PC-3 (cell line): ENCODE data around the gene SDC1. TPM values are rescaled to one million over a fixed set of nuclear protein-coding genes. Genes with fewer than 3 reads are reported as not detected.
"Not testable (repeated sequence)": the region's sequence is repeated elsewhere in the genome, so short reads cannot be mapped to it uniquely, and the experiment has no call there.

Experiments used
- ATAC-seq: fragments of 200-7000 bp; cut with Tn5 transposase; 2 replicates; pipeline ENCODE4 v1.9.1; 2020; ENCODE audit warnings: mild to moderate bottlenecking, moderate library complexity
- Bru-seq: library from RNA; stranded (reverse); fragments of 400-500 nt; gene quantifications from one replicate; lab custom pipeline; 2021; lab: Mats Ljungman, UMichigan
- BruChase-seq, 2 experiments: library from RNA; stranded (reverse); fragments of 400-500 nt; gene quantifications; one replicate each; lab custom pipeline; 2021; lab: Mats Ljungman, UMichigan
- BruUV-seq: library from RNA; stranded (reverse); fragments of 400-500 nt; replicated peaks from 2 replicates; lab custom pipeline; 2021; lab: Mats Ljungman, UMichigan
- CTCF ChIA-PET: fragments of 300-600 bp; sonication (Branson Sonifier 250); formaldehyde crosslinking; loops from one replicate; lab custom pipeline; 2022; ENCODE audit warnings: antibody characterized with exemption; lab: Charles Lee
- POLR2A ChIA-PET: fragments of 300-600 bp; sonication (Branson Sonifier 250); formaldehyde crosslinking; loops from one replicate; lab custom pipeline; 2022; ENCODE audit warnings: antibody characterized with exemption; ENCODE audit not compliant: unreplicated experiment; lab: Charles Lee
- DNase-seq: peaks from one replicate; pipeline ENCODE4 v3.0.0-alpha.2; 2015
- H2AFZ ChIP-seq: fragments of 300-600 bp; sonication (generic); 2 replicates; pipeline ENCODE4 v1.6.0; 2016; ENCODE audit warnings: antibody characterized with exemption, low read length
- H3F3A ChIP-seq: fragments of 300-600 bp; sonication (generic); one replicate; pipeline ENCODE4 v1.6.0; 2017; ENCODE audit warnings: antibody characterized with exemption, low read length, control low read depth, mild to moderate bottlenecking; ENCODE audit not compliant: unreplicated experiment
- H3K27ac ChIP-seq: fragments of 300-600 bp; sonication (generic); 2 replicates; pipeline ENCODE4 v1.5.1; 2016; ENCODE audit warnings: mild to moderate bottlenecking, low read length
- H3K27me3 ChIP-seq: fragments of 300-600 bp; sonication (generic); 2 replicates; pipeline ENCODE4 v1.6.1; 2016; ENCODE audit warnings: low read length, mixed read lengths
- H3K36me3 ChIP-seq: fragments of 300-600 bp; sonication (generic); 2 replicates; pipeline ENCODE4 v1.6.1; 2016; ENCODE audit warnings: low read depth, mixed run types, low read length, mixed read lengths
- H3K4me1 ChIP-seq: fragments of 300-600 bp; sonication (generic); 2 replicates; pipeline ENCODE4 v1.5.1; 2016; ENCODE audit warnings: low read length; ENCODE audit not compliant: insufficient read depth
- H3K4me2 ChIP-seq: fragments of 300-600 bp; sonication (generic); 2 replicates; pipeline ENCODE4 v1.6.0; 2016; ENCODE audit warnings: low read length
- H3K4me3 ChIP-seq: fragments of 300-600 bp; sonication (generic); 2 replicates; pipeline ENCODE4 v1.5.1; 2016; ENCODE audit warnings: mild to moderate bottlenecking, low read length, mixed read lengths
- H3K79me2 ChIP-seq: fragments of 300-600 bp; sonication (generic); 2 replicates; pipeline ENCODE4 v1.6.1; 2017; ENCODE audit warnings: low read length, mixed read lengths
- H3K9ac ChIP-seq: fragments of 300-600 bp; sonication (generic); 2 replicates; pipeline ENCODE4 v1.6.0; 2016; ENCODE audit warnings: mild to moderate bottlenecking, low read length
- H3K9me2 ChIP-seq: fragments of 300-600 bp; sonication (generic); replicated peaks from 2 replicates; pipeline ENCODE4 v1.6.1; 2016; ENCODE audit warnings: mixed run types, low read length, mixed read lengths
- H3K9me3 ChIP-seq: fragments of 300-600 bp; sonication (generic); 2 replicates; pipeline ENCODE4 v1.6.1; 2016; ENCODE audit warnings: low read length, mixed read lengths
- H4K20me1 ChIP-seq: fragments of 300-600 bp; sonication (generic); 2 replicates; pipeline ENCODE4 v1.6.1; 2016; ENCODE audit warnings: low read length, mixed read lengths
- EZH2 ChIP-seq: fragments of 300-600 bp; sonication (generic); IDR thresholded peaks from one replicate; pipeline ENCODE4 v1.6.1; 2017; ENCODE audit warnings: antibody characterized with exemption, mild to moderate bottlenecking, low read length; ENCODE audit not compliant: unreplicated experiment
- EZH2phosphoT487 ChIP-seq: fragments of 300-600 bp; sonication (generic); IDR thresholded peaks from 2 replicates; pipeline ENCODE4 v1.6.1; 2018; ENCODE audit warnings: mild to moderate bottlenecking, antibody characterized with exemption, low read length, borderline replicate concordance
- intact Hi-C: fragments of 100-400 bp; cut with micrococcal nuclease; formaldehyde crosslinking; loops from 2 replicates; pipeline ENCODE4 v1.9.0; 2023
- long read RNA-seq: library from polyadenylated mRNA; unstranded; transcript quantifications from one replicate; pipeline ENCODE4 v2.0.0, GENCODE V29; 2021; ENCODE audit not compliant: unreplicated experiment
- total RNA-seq: library from RNA; depleted of rRNA; stranded (reverse); fragments of >200 nt; gene quantifications from 2 replicates; pipeline ENCODE4 v1.2.3, GENCODE V29; 2014; rRNA removed
- TF ChIP-seq, protein P1 (sequence below): fragments of 300-600 bp; sonication (generic); conservative IDR thresholded peaks from 2 replicates; pipeline ENCODE4 v1.5.1; 2017; ENCODE audit warnings: antibody characterized with exemption, low read depth, mild to moderate bottlenecking, low read length

SDC1 gene, protein sequence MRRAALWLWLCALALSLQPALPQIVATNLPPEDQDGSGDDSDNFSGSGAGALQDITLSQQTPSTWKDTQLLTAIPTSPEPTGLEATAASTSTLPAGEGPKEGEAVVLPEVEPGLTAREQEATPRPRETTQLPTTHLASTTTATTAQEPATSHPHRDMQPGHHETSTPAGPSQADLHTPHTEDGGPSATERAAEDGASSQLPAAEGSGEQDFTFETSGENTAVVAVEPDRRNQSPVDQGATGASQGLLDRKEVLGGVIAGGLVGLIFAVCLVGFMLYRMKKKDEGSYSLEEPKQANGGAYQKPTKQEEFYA
- total RNA-seq (358 and 362 TPM in 2 replicates), Bru-seq, nascent RNA (percentile 98 among the genes with signal in this experiment), BruChase-seq, experiment 1, labeled RNA remaining after a 6-hour chase (percentile 98 among the genes with signal in this experiment), BruChase-seq, experiment 2, labeled RNA remaining after a 2-hour chase (percentile 97 among the genes with signal in this experiment)
- long read RNA-seq, transcript SDC1-201 (5 exons, 3,147 nt) = major isoform, 822 of 1,719 reads
- long read RNA-seq, transcript SDC1-202 (6 exons, 3,291 nt) = minor isoform, 33 of 1,719 reads
- long read RNA-seq, partial matches to known transcripts = 358 of 1,719 reads
- long read RNA-seq, other reads (novel, unspliced or antisense) = 506 of 1,719 reads

GRCh38 chr2:20224716-20225293 is at the start of gene SDC1:
TSS of gene SDC1 (minus strand) at chr2:20225130. CDS start at chr2:20224867, 263 bp downstream.
- H3K9me2 ChIP-seq = no peaks in the 10 kb centered on the region
- H3K27ac ChIP-seq = peak within 1 kb of the TSS; percentile 73
- intact Hi-C loops = loop anchor here (1.0 to 2.0 kb wide), 3 partner anchors 42 to 118 kb away; no protein-coding TSS in a partner anchor
- peak within 1 kb of the TSS; percentile 67 for H2AFZ ChIP-seq
- peak within 1 kb of the TSS; percentile 87 for H3K4me2 ChIP-seq
- no peaks in the 10 kb centered on the region for H3K27me3 ChIP-seq
- peak within 1 kb of the TSS; percentile 89 for H3K9ac ChIP-seq
- no peaks in the 10 kb centered on the region for H3K9me3 ChIP-seq
- peaks cover 32% of the 10 kb centered on the region for H4K20me1 ChIP-seq
- DNase-seq (peak; percentile 67), ATAC-seq (peak; percentile 57)
- peaks cover 51% of the 10 kb centered on the region for H3K79me2 ChIP-seq
- ChIA-PET CTCF (interaction anchor here (0.5 to 2.4 kb wide), 10 partner anchors 11 to 461 kb away, joined by 3 to 14 read pairs (median 6); no protein-coding TSS in a partner anchor), POLR2A (interaction anchor here (0.5 to 1.0 kb wide), 6 partner anchors 11 to 439 kb away, joined by 3 to 10 read pairs (median 5); no protein-coding TSS in a partner anchor)
- TF ChIP-seq EZH2phosphoT487 (no peak), EZH2 (no peak)
- TF ChIP-seq, protein P1, sequence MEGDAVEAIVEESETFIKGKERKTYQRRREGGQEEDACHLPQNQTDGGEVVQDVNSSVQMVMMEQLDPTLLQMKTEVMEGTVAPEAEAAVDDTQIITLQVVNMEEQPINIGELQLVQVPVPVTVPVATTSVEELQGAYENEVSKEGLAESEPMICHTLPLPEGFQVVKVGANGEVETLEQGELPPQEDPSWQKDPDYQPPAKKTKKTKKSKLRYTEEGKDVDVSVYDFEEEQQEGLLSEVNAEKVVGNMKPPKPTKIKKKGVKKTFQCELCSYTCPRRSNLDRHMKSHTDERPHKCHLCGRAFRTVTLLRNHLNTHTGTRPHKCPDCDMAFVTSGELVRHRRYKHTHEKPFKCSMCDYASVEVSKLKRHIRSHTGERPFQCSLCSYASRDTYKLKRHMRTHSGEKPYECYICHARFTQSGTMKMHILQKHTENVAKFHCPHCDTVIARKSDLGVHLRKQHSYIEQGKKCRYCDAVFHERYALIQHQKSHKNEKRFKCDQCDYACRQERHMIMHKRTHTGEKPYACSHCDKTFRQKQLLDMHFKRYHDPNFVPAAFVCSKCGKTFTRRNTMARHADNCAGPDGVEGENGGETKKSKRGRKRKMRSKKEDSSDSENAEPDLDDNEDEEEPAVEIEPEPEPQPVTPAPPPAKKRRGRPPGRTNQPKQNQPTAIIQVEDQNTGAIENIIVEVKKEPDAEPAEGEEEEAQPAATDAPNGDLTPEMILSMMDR = no peak
- BruUV-seq = no TSS peak
- peaks cover 16% of the 10 kb centered on the region for H3K36me3 ChIP-seq
- no peaks in the 10 kb centered on the region for H3F3A ChIP-seq
- peak within 1 kb of the TSS; percentile 78 for H3K4me3 ChIP-seq
- peaks cover 36% of the 10 kb centered on the region for H3K4me1 ChIP-seq

- Histone ChIP-seq H3K79me2 (no peaks in the 10 kb centered on the region), H3K9ac (no peak overlapping the region), H3K9me2 (no peaks in the 10 kb centered on the region), H3K9me3 (no peaks in the 10 kb centered on the region), H3K27ac (no peak overlapping the region), H3K36me3 (peaks cover 20% of the 10 kb centered on the region; the same call in 1 of the 2 replicates), H4K20me1 (0 out of 2 replicates have a peak, but pooled peaks cover 4% of the 10 kb centered on the region), H3K27me3 (no peaks in the 10 kb centered on the region), H3K4me3 (no peak overlapping the region), H2AFZ (no peak overlapping the region), H3K4me1 (no peaks in the 10 kb centered on the region), H3K4me2 (no peak overlapping the region), H3F3A (no peaks in the 10 kb centered on the region)
- CTCF ChIA-PET = no interaction called here
- intact Hi-C loops = no loop called here
- ATAC-seq (no peak), DNase-seq (no peak)
- no TSS peak for BruUV-seq
- POLR2A ChIA-PET = no interaction called here
- TF ChIP-seq, protein P1 = no peak
- TF ChIP-seq EZH2 (no peak), EZH2phosphoT487 (no peak)
These were observed 48.1 kb upstream of the SDC1 start for GRCh38 chr2:20273042-20273441.

DNA sequence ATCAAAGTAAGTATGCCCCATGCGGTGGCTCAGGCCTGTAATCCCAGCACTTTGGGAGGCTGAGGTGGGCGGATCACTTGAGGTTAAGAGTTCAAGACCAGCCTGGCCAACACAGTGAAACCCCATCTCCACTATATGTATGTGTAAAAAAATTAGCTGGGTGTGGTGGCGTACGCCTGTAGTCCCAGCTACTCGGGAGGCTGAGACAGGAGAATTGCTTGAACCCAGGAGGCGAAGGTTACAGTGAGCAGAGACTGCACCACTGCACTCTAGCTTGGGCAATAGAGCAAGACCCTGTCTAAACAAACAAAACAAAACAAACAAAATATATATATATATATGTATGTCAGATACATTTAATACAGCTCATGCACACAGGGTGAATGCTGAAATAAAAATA is 43.4 kb upstream of the SDC1 start:
- H3K79me2 ChIP-seq, H3K9ac ChIP-seq, H3K27me3 ChIP-seq, H4K20me1 ChIP-seq, H3K4me3 ChIP-seq, H3K27ac ChIP-seq, H3K36me3 ChIP-seq, ATAC-seq, H2AFZ ChIP-seq, BruUV-seq, H3K4me2 ChIP-seq, POLR2A ChIA-PET, CTCF ChIA-PET, H3F3A ChIP-seq, H3K9me3 ChIP-seq, H3K4me1 ChIP-seq, intact Hi-C loops, H3K9me2 ChIP-seq, DNase-seq: not testable (repeated sequence)
